Gastroesophageal sphincter (tissue), 4 donors: ENCODE data around the gene ISLR2. TPM values are rescaled to one million over a fixed set of nuclear protein-coding genes. Genes with fewer than 3 reads are reported as not detected.
"Not testable (repeated sequence)": the region's sequence is repeated elsewhere in the genome, so short reads cannot be mapped to it uniquely, and the experiment has no call there.

ENCODE experiments used
- ATAC-seq: fragments of 150-250 bp; one replicate; pipeline ENCODE4 v1.9.1; 2016; ENCODE audit warnings: mild to moderate bottlenecking, moderate library complexity
- H3K27ac ChIP-seq, 4 donors: fragments of 200-600 bp; sonication (generic) in 3 of 4; 1 replicate in 3 of 4; 2 replicates in 1 of 4; pipeline ENCODE4 v1.5.1; 2016 to 2019
- H3K27me3 ChIP-seq: fragments of 200-600 bp; sonication (generic); one replicate; pipeline ENCODE4 v1.5.1; 2019
- H3K36me3 ChIP-seq, 2 donors: fragments of 200-600 bp; sonication (generic); one replicate each; pipeline ENCODE4 v1.5.1; 2019; ENCODE audit warnings: control low read depth in 1 of 2
- H3K4me1 ChIP-seq, 3 donors: fragments of 200-600 bp; sonication (generic); 1 replicate in 2 of 3; 2 replicates in 1 of 3; pipeline ENCODE4 v1.5.1; 2016 to 2019; ENCODE audit warnings: control low read depth in 2 of 3
- H3K4me3 ChIP-seq, 2 donors: fragments of 200-600 bp; sonication (generic); one replicate each; pipeline ENCODE4 v1.5.1; 2019; ENCODE audit warnings: mild to moderate bottlenecking in 1 of 2, moderate library complexity in 1 of 2
- H3K9me3 ChIP-seq, 3 donors: fragments of 200-600 bp; sonication (generic); one replicate each; pipeline ENCODE4 v1.5.1; 2017 to 2019; ENCODE audit warnings: control low read depth in 2 of 3
- EP300 ChIP-seq: sonication (generic); formaldehyde crosslinking; IDR thresholded peaks from one replicate; pipeline ENCODE4 v1.6.1; 2017; ENCODE audit warnings: antibody characterized with exemption, mild to moderate bottlenecking
- POLR2A ChIP-seq, 2 donors: fragments of 450-650 bp; IDR thresholded peaks; one replicate each; pipeline ENCODE4 v1.6.1; 2017; ENCODE audit warnings: antibody characterized with exemption in 2 of 2, mild to moderate bottlenecking in 2 of 2, moderate library complexity in 1 of 2
- POLR2AphosphoS5 ChIP-seq: sonication (generic); formaldehyde crosslinking; IDR thresholded peaks from one replicate; pipeline ENCODE4 v1.6.1; 2017; ENCODE audit warnings: antibody characterized with exemption
- WGBS, 2 donors: methylation state at CpG; one replicate each; pipeline ENCODE4 v1.1.5; 2018; ENCODE audit warnings: low coverage in 1 of 2; 5-methylcytosine and 5-hydroxymethylcytosine counted together
- total RNA-seq, 4 donors: library from RNA; depleted of rRNA; stranded (reverse); fragments of >200 nt; gene quantifications; one replicate each; pipeline ENCODE4 v1.1.0, GENCODE V29; 2016
- TF ChIP-seq, protein P1 (sequence below), 4 experiments: fragments of 200-600 bp in 2 of 4; fragments of 450-650 bp in 2 of 4; sonication (generic) in 1 of 4; IDR thresholded peaks; one replicate each; pipeline ENCODE4 v1.5.1; 2017 to 2019; ENCODE audit warnings: antibody characterized with exemption in 4 of 4, mild to moderate bottlenecking in 2 of 4, moderate library complexity in 2 of 4

Gene ISLR2
- total RNA-seq, 4 donors from 2014 or later, result 0.54 to 5.4 (median 1.5) TPM

DNA sequence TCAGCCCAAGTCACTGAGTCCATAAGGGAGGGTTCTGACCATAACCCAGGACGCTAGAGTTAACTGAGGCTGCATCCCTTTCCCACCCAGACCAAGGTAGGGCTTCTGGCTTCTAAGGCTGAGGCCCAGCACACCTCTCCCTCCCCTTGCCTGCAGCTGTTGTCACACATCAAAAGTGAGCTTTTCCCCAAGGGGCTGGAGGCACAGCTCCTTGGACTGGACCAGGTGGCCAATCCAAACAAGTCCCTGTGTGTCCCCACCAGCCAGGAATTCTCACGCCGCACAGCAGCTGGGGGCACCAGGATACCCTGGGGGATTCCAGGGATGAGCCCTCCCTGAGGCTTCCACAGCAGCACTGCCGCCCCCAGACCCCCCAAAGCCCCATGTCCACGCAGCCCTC lies 22.3 kb upstream of the ISLR2 start:
- WGBS, 2 donors, result no CpG with 5 or more reads among the region's 5 CpGs
- peaks cover 17% of the 10 kb centered on the region for H3K27me3 ChIP-seq
- H3K9me3 ChIP-seq, result no peaks in the 10 kb centered on the region
- no peaks in the 10 kb centered on the region for H3K4me1 ChIP-seq
- H3K36me3 ChIP-seq, result no peaks in the 10 kb centered on the region
- ATAC-seq, result no peak
- no peak overlapping the region for H3K4me3 ChIP-seq
- H3K27ac ChIP-seq, result no peak overlapping the region
- TF ChIP-seq EP300 (no peak), POLR2A (IDR thresholded peaks at IDR 0.05) (no peak), POLR2AphosphoS5 (no peak)
- TF ChIP-seq, protein P1, sequence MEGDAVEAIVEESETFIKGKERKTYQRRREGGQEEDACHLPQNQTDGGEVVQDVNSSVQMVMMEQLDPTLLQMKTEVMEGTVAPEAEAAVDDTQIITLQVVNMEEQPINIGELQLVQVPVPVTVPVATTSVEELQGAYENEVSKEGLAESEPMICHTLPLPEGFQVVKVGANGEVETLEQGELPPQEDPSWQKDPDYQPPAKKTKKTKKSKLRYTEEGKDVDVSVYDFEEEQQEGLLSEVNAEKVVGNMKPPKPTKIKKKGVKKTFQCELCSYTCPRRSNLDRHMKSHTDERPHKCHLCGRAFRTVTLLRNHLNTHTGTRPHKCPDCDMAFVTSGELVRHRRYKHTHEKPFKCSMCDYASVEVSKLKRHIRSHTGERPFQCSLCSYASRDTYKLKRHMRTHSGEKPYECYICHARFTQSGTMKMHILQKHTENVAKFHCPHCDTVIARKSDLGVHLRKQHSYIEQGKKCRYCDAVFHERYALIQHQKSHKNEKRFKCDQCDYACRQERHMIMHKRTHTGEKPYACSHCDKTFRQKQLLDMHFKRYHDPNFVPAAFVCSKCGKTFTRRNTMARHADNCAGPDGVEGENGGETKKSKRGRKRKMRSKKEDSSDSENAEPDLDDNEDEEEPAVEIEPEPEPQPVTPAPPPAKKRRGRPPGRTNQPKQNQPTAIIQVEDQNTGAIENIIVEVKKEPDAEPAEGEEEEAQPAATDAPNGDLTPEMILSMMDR (IDR thresholded peaks at IDR 0.05), result no peak

DNA sequence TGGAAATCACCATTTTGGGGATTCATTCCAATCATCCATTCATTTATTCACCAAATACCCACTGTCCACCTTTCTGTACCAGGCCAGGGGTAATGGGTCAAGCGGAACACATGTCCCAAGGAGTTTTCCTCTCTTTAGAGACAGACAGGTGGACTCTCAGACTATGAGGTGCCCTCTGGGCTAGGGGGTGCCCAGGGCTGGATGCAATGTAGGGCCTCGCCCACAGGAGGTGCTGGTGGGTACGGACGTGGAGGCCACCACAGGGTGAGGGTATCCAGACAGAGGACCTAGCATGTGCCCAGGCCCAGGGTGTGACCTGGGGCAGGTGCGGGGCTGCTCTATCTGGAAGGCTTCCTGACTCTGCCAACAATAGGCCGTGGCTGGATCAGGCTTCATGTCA lies 21.8 kb upstream of the ISLR2 start:
- not testable (repeated sequence) for H3K4me3 ChIP-seq, H3K4me1 ChIP-seq, H3K9me3 ChIP-seq, ATAC-seq, H3K36me3 ChIP-seq, H3K27ac ChIP-seq
- H3K27me3 ChIP-seq, result peaks cover 17% of the 10 kb centered on the region
- WGBS, 2 donors, result 53 to 100% methylated on average over 1 to 2 of the region's 6 CpGs

DNA sequence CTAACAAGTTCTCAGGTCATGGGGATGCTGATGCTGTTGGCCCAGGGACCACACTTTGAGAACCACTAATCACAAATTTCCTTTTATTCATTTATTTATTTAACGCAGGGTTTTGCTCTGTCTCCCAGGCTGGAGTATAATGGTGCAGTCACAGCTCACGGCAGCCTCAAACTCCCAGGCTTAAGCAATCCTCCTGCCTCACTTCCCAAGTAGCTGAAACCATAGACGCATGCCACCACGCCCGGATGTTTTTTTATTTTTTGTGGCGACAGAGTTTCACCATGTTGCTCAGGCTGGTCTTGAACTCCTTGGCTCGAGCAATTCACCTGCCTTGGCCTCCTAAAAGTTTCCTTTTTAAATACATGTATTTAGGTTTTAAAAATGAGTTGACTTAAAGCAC lies 20.7 kb upstream of the ISLR2 start:
- H3K27me3 ChIP-seq, result peaks cover 17% of the 10 kb centered on the region
- no peaks in the 10 kb centered on the region for H3K36me3 ChIP-seq
- no peak overlapping the region for H3K4me3 ChIP-seq
- TF ChIP-seq POLR2A (IDR thresholded peaks at IDR 0.05) (no peak), POLR2AphosphoS5 (no peak), EP300 (no peak)
- TF ChIP-seq, protein P1 (IDR thresholded peaks at IDR 0.05), result no peak
- H3K9me3 ChIP-seq, result no peaks in the 10 kb centered on the region
- no peak for ATAC-seq
- 77 to 81% methylated on average over 3 to 4 of the region's 7 CpGs for WGBS, 2 donors
- no peak overlapping the region for H3K27ac ChIP-seq
- no peaks in the 10 kb centered on the region for H3K4me1 ChIP-seq

DNA sequence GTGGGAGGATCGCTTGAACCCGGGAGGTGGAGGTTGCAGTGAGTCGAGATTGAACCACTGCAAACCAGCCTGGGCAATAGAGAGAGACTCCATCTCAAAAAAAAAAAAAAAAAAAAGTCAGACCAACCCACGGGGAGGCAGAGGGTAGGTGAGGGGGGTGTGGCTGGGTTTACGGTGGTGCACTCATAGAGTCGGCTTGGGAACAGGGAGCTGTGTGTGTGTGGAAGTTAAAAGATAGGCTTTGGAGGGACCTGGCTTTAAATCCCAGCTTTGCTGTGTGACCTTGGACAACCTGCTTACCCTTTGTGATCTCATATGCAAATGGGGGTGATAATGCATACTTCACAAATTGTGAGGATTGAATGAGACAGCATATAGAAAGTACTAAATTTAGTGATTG lies 10.0 kb upstream of the ISLR2 start:
- Histone ChIP-seq H3K4me3 (no peak overlapping the region), H3K9me3 (no peaks in the 10 kb centered on the region), H3K27me3 (peaks cover 66% of the 10 kb centered on the region), H3K4me1 (no peaks in the 10 kb centered on the region), H3K27ac (no peak overlapping the region), H3K36me3 (no peaks in the 10 kb centered on the region)
- WGBS, 2 donors, result 33 to 77% methylated on average over 1 to 4 of the region's 6 CpGs
- TF ChIP-seq EP300 (no peak), POLR2A (IDR thresholded peaks at IDR 0.05) (no peak), POLR2AphosphoS5 (no peak)
- TF ChIP-seq, protein P1 (IDR thresholded peaks at IDR 0.05), result no peak
- no peak for ATAC-seq

DNA sequence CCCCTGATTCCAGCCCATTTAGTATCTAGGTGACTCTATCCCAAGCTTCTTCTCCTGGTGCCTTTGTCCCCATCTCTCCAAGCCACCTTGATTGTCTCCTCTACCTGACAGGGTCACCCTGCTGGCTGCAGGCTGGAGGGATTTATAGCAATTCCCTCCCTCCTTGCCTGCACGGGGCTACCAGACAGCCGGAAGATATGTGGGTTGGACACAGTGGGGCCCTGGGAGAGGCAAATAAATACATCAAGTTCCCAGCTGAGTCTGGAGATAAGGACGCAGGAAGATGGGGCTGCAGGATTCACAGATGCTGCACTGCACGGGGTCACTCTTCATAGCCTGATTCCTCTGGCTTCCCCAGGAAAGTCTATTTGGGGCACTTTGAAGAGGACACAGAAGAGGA lies 9.3 kb upstream of the ISLR2 start:
- H3K9me3 ChIP-seq, result no peaks in the 10 kb centered on the region
- peaks cover 72% of the 10 kb centered on the region for H3K27me3 ChIP-seq
- no peak for TF ChIP-seq POLR2AphosphoS5
- no peak for TF ChIP-seq EP300
- TF ChIP-seq, protein P1 (IDR thresholded peaks at IDR 0.05), result no peak
- TF ChIP-seq POLR2A (IDR thresholded peaks at IDR 0.05), result no peak
- H3K36me3 ChIP-seq, result no peaks in the 10 kb centered on the region
- no peak overlapping the region for H3K27ac ChIP-seq
- no peak for ATAC-seq
- 13 to 14% methylated on average over 2 of the region's 4 CpGs for WGBS, 2 donors
- H3K4me3 ChIP-seq, result no peak overlapping the region
- no peaks in the 10 kb centered on the region for H3K4me1 ChIP-seq

DNA sequence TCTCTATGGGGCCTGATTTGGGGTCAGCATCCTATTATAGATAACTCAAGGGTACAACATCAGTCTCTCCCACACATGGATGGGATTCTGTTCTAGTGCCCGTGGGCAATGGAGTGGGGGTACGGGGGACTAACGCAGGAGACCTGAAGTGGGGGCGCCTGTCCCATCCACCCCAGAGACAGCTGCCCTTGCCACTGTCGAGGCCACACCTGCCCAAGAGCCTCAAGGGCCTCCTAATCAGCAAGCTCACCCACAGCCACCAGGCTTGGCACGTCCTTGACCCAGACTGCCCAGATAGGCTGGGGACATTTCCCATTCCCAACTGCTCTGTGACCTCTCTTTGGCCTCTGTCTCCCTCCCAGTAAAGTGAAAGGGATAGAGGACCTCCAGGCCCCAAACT lies 8.5 kb upstream of the ISLR2 start:
- Histone ChIP-seq H3K4me1 (no peaks in the 10 kb centered on the region), H3K27me3 (peaks cover 81% of the 10 kb centered on the region), H3K36me3 (no peaks in the 10 kb centered on the region), H3K4me3 (no peak overlapping the region), H3K27ac (no peak overlapping the region), H3K9me3 (no peaks in the 10 kb centered on the region)
- WGBS, 2 donors, result 20 to 96% methylated on average over 1 to 5 of the region's 6 CpGs
- ATAC-seq, result no peak
- TF ChIP-seq EP300, result no peak
- TF ChIP-seq, protein P1 (IDR thresholded peaks at IDR 0.05), result no peak
- no peak for TF ChIP-seq POLR2A (IDR thresholded peaks at IDR 0.05)
- no peak for TF ChIP-seq POLR2AphosphoS5
